HG03432 (cell line): ENCODE measurements around the gene TMEM8B.
A peak's percentile ranks its signal among the peaks of the same experiment; 100 is the strongest.

ENCODE experiments used
- ATAC-seq: cut with Tn5 transposase; IDR thresholded peaks from one replicate; pipeline ENCODE4 v1.9.1; 2021; ENCODE audit warnings: mild to moderate bottlenecking, moderate library complexity; ENCODE audit not compliant: unreplicated experiment

TMEM8B gene

DNA sequence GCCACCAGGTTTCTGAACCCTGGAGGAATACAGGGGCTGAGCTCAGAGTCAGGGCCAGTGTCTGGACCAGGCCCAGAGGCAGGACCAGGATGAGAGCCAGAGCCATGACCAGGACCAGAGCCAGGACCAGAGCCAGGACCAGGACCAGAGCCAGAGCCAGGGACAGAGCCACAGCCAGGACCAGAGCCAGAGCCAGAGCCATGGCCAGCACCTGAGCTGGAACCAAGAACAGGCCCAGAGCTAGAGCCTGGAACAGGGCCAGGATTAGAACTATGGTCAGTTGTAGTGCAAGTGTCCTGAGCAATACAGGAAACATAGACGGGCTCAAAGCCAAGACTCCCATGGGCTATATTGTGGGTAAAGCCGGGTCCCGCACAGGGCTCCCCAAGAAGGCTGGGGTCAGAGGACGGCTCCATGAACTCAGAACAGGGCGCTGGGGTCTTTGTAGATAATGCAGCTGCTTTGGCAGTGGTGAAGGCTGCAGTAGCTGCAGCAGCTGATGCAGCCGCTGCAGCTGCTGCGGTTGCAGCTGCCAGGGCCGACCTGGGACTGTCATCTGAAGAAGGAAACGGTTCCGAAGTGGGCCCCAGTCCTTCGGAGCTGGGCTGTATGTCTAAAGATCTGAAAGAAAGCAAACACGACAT lies 17.5 kb upstream of the TMEM8B start:
- no peak for ATAC-seq

GRCh38 chr9:35812025-35812602 lies 16.9 kb upstream of the TMEM8B start, which contains the start of gene SPAG8:
Gene SPAG8 (minus strand): TSS chr9:35812262. CDS start chr9:35812147, 115 bp downstream.
- peak; percentile 66 for ATAC-seq

DNA sequence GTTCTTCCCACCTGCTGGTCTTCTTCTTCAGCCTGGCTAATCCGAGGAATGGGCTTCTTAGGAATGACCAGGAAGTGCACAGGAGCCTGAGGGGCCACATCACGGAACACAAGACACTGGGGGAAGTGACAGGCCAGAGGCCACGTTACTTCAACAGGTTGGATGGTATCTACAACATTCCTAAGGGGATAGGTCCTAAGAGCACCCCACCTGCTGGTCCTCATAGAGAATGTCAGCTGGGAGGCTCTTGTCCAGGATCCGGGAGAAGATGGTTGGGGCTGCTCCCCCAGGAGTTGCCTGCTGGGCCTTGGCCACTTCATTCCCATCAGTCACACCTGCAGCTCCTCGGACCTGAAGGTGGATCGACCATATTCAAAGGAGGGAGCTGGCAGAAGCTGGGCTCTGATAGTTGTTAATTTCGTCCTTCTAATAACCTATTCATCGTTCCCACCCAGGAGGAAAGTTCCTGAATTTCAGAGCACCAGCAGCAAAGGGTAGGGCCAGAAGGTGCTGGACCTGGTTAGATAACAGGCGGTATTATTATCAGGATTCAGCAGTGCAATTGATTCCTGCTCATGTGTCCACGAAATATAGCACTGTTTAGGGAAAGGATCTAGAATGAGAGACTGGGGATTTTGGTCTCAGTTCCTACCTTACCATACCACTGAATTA lies 15.5 kb upstream of the TMEM8B start:
- no peak for ATAC-seq

- ATAC-seq = peak; percentile 33
These were observed 14.8 kb upstream of the TMEM8B start for GRCh38 chr9:35814106-35814840.

- ATAC-seq = peak; percentile 76
These were observed 14.0 kb upstream of the TMEM8B start, which contains the start of gene HINT2 for GRCh38 chr9:35814841-35815543. Gene HINT2 (minus strand): TSS chr9:35815042. CDS start chr9:35814979, 63 bp downstream.

GRCh38 chr9:35816708-35817107 lies 12.3 kb upstream of the TMEM8B start:
- no peak for ATAC-seq

- no peak for ATAC-seq
These were observed 10.7 kb upstream of the TMEM8B start for GRCh38 chr9:35818341-35818740.

- no peak for ATAC-seq
These were observed 9.0 kb upstream of the TMEM8B start for GRCh38 chr9:35820076-35820475.

DNA sequence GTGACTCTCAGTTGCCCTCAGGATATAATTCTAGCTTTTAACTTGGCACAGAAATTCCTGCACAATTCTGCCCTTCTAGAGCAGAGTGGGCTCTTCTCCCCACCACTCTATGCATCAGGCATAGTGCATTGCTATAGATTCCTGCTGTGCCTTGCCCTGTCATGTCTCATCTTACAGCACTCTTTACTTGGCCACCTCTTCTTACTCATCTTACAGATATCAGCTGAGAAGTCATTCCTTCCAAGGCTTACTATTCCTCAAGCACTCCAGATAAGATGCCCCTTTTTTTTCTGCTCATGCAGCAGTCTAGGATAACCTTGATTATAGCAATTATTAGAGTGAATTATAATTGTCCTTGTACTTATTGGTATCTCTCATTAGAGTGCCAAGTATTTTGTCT lies 6.1 kb upstream of the TMEM8B start:
- ATAC-seq = no peak

- peak; percentile 45 for ATAC-seq
These were observed 2.8 kb upstream of the TMEM8B start for GRCh38 chr9:35826071-35826701.

GRCh38 chr9:35827486-35827885 lies 1.5 kb upstream of the TMEM8B start:
- no peak for ATAC-seq

GRCh38 chr9:35828716-35829083 lies 328 bp upstream of the TMEM8B start, which contains the start of gene FAM221B:
Gene FAM221B (minus strand): TSS chr9:35828732. CDS start chr9:35826161, 2,571 bp downstream.
- ATAC-seq = no peak

- no peak for ATAC-seq
These were observed 702 bp downstream of the TMEM8B start for GRCh38 chr9:35829764-35830096.

DNA sequence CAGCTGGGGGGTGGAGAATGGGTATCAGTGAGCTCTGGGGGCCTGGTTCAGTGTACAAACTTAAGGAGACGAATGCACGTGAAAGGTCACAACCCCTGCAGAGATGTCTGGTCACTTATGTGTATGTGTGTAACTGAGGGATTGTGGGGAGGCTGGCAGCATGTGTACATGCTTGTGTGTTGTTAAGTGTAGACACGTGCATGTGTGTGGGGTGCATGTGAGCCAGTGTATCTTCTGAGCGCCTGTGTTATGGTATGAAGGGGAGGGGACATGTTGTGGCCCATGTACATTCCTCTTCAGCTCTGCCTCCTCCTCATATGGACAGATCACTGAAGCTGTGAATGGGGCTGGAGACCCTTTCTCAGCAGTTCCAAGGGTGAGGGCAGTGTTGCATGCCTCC lies 2.0 kb downstream of the TMEM8B start:
- ATAC-seq = no peak

- ATAC-seq = no peak
These were observed 3.8 kb downstream of the TMEM8B start for GRCh38 chr9:35832814-35833213.

DNA sequence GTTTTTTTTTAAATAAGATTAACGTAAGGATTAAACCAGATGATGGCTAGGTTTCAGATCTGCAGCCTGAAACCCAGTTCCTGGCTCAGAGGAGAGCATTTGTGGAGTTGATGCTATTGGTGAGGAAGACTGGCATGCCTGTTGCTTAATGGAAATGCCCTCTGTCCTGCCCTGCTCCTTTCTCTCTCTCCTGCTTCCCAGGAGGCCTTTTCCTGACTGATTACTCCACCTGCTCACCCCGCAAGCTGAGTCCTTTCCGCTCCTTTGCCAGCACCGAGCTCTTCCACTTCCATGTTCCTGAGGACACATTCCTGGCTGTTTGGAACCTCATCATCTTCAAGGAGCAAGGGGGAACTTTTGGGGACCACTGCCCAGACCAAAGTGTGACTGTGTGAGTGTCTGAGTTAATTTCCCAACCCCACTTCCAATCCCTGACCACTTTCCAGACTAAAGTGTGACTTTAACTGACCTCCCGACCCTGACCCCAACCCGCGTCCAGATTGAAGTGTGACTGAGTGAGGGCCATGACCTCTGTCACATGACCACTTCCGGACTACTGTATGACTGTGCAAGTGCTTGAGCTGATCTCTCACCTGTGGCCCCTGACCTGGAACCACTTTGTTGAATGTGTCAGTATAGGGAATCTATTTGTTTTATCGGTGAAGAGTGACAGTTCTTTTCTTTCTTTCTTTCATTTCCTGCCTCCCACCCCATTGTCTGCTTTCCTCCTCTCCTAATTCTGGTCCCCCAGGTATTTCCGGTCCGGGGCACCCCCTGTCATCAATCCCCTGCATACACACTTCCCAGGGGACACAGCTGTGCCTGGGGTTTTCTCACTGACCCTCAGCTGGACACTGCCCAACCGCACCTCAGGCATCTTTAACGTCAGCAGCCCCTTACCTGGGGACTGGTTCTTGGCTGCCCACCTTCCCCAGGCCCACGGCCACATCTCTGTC lies 5.5 kb downstream of the TMEM8B start:
- ATAC-seq = no peak

DNA sequence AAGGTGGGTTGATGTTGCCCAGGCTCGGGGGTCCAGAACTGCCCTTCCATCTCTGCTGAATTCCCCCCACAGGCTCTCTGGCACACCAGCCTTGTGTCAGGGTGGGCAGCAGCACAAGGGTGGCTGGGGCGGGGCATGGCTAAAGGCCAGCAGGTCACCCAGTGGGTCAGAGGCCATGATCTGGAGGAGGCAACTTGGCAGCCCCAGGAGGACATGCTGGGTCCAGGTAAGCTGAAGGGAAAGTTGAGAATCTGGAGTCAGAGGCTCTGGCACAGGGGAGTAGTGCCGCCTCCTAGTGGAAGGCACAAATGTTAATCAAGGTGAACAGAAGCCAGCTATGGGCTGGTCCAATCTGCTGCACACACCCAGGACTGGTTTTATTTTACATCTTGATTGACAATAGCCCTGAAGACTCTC lies 6.2 kb downstream of the TMEM8B start:
- ATAC-seq = no peak

GRCh38 chr9:35835766-35836165 lies 6.7 kb downstream of the TMEM8B start:
- ATAC-seq = no peak

DNA sequence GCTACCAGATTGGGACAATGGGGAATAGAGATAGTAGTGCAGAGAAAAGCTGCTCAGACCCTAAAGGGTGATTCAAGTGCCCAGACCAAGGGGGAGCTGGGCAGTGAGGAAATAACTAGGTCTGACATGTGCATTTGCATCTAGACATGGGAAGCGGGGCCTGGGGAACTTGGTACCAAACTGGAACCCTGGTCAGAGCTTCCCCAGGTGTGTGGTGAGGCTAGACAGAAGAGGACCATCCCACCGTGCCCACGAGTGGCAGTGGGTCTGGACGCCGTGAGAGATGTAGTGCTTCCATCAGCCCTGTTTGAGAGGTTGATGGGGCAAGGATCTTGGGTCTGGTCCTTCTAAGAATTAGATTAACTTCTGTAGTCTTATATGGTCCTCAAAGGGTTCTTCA lies 7.6 kb downstream of the TMEM8B start:
- ATAC-seq = no peak
